ENCODE results near the gene XDH. TPM values are rescaled to one million over a fixed set of nuclear protein-coding genes. Genes with fewer than 3 reads are reported as not detected.

XDH gene
- under 1 TPM in 1 of 2 donors, not detected in 1; 0.08 TPM for total RNA-seq

DNA sequence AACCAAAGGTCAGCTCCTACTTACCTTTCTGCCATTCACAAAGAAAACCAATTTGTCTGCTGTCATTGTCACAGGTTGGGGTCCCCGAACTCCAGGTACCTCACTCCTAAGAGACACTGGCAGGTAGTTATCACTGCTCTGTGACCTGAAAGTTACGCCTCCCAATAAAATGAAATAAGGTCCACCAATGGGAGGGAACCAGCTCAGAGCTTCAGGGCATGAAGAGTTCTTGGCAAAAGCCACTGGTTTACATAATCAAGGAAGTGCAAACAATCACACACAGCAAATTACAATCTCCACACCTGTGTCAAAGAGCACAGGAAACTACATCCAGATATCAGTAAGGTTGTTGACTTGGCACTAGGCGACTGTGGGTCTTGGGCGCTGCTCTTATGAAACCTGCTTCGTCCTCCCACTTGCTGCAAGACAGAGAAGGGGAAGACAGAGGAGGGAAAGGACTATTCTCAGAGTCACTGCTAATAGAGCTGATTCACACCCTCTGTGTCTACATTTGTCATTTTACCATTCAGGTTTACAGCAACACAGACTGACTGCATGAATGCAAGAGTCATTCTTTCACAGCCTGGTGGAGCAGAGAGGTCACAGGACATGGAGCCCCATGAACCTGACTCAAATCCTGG is at the start of gene XDH:
Gene XDH (minus strand): TSS at position 142 of the 641 bp plus-strand sequence. CDS start 76 bp downstream, at position 66.
- ATAC-seq (no peak), DNase-seq (ENCODE audit: low spot score) (no peak)
- no peak within 1 kb of the TSS for H3K27ac Mint-ChIP-seq
- H3K4me3 Mint-ChIP-seq = no peak within 1 kb of the TSS
- peaks cover 0 to 5% of the 10 kb centered on the region in 2 donors for H3K4me1 Mint-ChIP-seq (ENCODE audit: low read depth in 2 of 2)
- H3K27me3 Mint-ChIP-seq = peaks cover 4 to 11% of the 10 kb centered on the region in 2 donors
- H3K36me3 Mint-ChIP-seq = peaks cover 8% of the 10 kb centered on the region
- H3K9me3 Mint-ChIP-seq = peaks cover 11% of the 10 kb centered on the region

DNA sequence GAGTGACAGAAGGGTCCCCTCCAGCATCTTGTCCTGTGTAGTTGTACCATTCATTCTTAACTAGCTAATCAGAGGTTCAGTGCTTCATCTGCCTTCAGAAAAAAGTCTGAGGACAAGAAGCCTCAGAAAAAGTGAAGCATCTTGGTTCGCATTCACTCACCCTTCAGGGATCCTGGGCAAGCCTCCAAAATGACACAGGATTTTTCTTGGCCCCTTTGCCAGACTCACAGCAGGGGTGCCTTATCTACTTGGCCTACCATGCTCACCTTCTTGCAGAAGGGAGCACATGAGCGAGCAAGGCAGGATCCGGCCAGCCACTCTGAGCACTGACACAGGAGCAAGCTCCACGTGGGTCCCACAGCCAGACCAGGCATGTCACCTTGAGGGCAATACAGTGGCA is 43.1 kb upstream of the XDH start:
- H3K27ac Mint-ChIP-seq = no peak overlapping the region
- no peak overlapping the region for H3K4me3 Mint-ChIP-seq
- peaks cover 22% of the 10 kb centered on the region for H3K9me3 Mint-ChIP-seq

DNA sequence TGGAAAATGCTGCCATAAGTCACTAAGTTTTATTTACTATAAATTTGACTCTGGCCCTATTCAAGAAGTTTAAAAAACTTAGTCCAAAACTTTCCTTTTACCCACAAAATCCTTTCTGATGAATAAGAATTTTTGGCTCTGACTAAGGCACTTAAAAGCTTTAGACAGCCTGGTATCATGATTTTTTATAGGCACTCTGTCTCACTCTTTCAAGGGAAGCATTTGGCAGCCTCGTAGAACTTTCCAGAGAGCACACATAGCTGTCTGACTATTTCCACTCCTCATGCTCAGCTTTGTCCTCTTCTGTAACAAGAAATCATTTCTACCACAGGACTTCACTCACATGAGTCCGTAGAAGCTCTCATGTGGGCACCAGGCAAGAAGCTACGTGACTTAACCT is 32.3 kb upstream of the XDH start:
- peaks cover 2 to 29% of the 10 kb centered on the region in 2 donors for H3K27me3 Mint-ChIP-seq
- H3K36me3 Mint-ChIP-seq = peaks cover 11% of the 10 kb centered on the region
- H3K4me3 Mint-ChIP-seq = no peak overlapping the region
- H3K9me3 Mint-ChIP-seq = peaks cover 17% of the 10 kb centered on the region
- H3K4me1 Mint-ChIP-seq (ENCODE audit: low read depth in 2 of 2) = no peaks in the 10 kb centered on the region
- ATAC-seq (no peak), DNase-seq (ENCODE audit: low spot score) (no peak)
- no peak overlapping the region for H3K27ac Mint-ChIP-seq

More for the DNA sequence above, 43.1 kb upstream of the XDH start:
- ATAC-seq (no peak), DNase-seq (ENCODE audit: low spot score) (no peak)
- Mint-ChIP-seq H3K36me3 (peaks cover 18% of the 10 kb centered on the region), H3K27me3 (peaks cover 3 to 30% of the 10 kb centered on the region in 2 donors), H3K4me1 (ENCODE audit: low read depth in 2 of 2) (no peaks in the 10 kb centered on the region)

DNA sequence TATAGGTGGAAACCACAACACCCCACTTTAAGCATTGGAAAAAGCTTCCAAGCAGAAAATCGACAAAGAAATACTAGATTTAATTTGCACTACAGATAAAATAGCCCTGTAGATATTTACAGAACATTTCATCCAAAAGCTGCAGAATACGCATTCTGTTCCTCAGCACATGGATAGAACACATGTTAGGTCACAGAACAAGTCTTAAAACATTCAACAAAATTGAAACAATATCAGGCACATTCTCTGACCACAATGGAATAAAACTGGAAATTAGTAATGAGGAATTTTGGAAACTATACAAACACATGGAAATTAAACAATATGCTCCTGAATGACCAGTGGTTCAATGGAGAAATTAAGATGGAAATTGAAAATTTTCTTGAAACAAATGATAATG is 27.8 kb upstream of the XDH start:
- Mint-ChIP-seq H3K27me3 (peaks cover 2 to 27% of the 10 kb centered on the region in 2 donors), H3K9me3 (peaks cover 10% of the 10 kb centered on the region), H3K4me1 (ENCODE audit: low read depth in 2 of 2) (no peaks in the 10 kb centered on the region), H3K4me3 (no peak overlapping the region), H3K36me3 (peaks cover 9% of the 10 kb centered on the region), H3K27ac (no peak overlapping the region)
- DNase-seq (ENCODE audit: low spot score) (no peak), ATAC-seq (no peak)

DNA sequence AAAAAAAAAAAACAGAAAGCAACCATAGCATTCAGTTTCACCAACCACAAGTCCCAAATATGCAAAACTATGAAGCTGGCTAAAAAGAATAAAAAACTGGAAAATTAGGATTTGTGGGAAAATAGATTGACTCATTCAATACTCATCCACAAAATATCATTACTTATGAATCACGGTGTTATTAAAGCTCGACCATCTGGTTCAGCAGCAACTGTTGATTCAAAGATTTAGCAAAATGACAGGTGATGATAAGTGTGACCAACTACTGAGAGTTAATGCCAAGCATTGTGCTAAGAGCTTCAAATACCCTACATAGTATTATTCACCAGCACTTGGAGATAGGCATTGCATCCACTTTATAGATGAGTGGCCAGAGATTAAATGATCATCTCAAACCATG is 26.2 kb upstream of the XDH start:
- Mint-ChIP-seq H3K4me3 (no peak overlapping the region), H3K27ac (no peak overlapping the region), H3K27me3 (peaks cover 2 to 27% of the 10 kb centered on the region in 2 donors), H3K4me1 (ENCODE audit: low read depth in 2 of 2) (no peaks in the 10 kb centered on the region), H3K36me3 (peaks cover 9% of the 10 kb centered on the region), H3K9me3 (peaks cover 10% of the 10 kb centered on the region)
- ATAC-seq (no peak), DNase-seq (ENCODE audit: low spot score) (no peak)

DNA sequence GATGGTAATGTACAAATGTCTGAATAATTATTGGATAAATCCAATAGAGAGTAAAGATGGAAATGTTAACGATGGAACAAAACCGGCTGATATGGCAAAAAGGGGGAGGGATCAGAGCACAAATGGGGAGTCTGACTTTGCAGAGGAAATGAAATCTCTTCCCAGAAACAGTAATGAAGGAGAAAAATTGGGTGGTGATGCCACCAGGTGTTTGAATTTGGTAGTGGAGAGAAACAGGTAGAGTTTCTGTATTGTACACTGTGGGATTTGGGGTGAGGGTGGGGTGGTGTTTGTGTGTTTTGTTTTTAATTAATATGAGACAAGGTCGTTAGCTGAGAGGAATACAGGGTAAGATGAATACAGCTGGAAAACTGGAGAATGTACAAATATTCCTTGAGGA is 20.4 kb upstream of the XDH start:
- no peak overlapping the region for H3K4me3 Mint-ChIP-seq
- H3K27ac Mint-ChIP-seq = no peak overlapping the region
- no peaks in the 10 kb centered on the region for H3K36me3 Mint-ChIP-seq
- no peaks in the 10 kb centered on the region for H3K9me3 Mint-ChIP-seq
- ATAC-seq = no peak
- H3K27me3 Mint-ChIP-seq = peaks cover 5 to 6% of the 10 kb centered on the region in 2 donors
- DNase-seq (ENCODE audit: low spot score) = no peak
- H3K4me1 Mint-ChIP-seq (ENCODE audit: low read depth in 2 of 2) = no peaks in the 10 kb centered on the region

DNA sequence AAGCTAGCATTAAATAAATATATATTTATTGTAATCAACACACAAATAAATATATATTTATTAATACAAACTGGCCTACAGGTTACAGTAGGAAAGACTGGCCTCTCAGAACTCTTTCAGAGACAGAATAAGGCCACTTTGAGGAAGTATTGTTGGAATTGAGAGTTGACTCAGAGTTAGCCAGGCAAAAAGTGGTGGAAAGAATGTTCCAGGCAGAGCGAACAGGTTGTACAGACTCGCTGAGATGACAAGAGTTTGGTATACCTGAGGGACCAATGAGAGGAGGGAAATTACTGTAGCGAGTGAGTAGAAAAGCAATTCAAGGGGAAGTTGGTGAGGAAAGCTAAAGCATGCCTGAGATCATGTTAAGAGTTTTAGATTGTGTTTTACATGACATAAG is 19.0 kb upstream of the XDH start:
- H3K4me1 Mint-ChIP-seq (ENCODE audit: low read depth in 2 of 2) = peaks cover 0 to 4% of the 10 kb centered on the region in 2 donors
- DNase-seq (ENCODE audit: low spot score) (no peak), ATAC-seq (no peak)
- H3K27ac Mint-ChIP-seq = no peak overlapping the region
- no peaks in the 10 kb centered on the region for H3K9me3 Mint-ChIP-seq
- H3K27me3 Mint-ChIP-seq = peaks cover 14 to 15% of the 10 kb centered on the region in 2 donors
- no peaks in the 10 kb centered on the region for H3K36me3 Mint-ChIP-seq
- no peak overlapping the region for H3K4me3 Mint-ChIP-seq

DNA sequence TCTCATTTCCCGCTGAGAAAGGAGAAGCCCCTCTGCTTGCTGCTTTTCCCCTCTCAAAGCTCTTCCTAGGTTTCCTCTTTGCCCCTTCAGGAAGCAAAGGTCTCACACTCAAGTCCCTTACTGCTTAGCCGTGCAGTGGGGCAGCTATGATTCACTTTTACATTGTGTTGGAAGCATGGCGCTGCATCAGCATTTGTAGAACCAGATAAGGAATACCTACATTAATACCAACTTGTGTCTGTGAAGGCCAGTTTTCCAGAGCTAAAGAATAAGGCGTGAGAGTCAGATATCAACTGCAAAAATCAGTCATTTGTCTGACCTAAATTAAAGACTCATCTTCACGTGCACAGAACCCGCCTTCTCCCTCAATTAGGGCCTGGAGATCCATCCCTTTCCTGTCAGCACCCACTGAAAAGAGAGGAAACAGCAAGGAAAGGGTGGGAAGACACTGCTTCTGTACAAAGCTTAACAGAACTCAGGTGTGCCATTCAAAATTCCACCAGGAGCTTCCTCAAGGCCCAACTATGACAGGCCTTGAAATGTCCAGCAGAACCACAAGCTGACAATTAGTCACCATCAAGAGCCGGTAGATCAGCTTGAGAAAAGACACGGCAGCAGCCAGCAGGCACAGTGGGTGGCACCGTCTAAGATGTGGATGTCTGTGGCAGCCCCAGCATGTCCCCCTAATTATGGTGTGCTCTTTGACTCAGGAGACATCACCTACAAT is 16.1 kb upstream of the XDH start:
- Mint-ChIP-seq H3K4me1 (ENCODE audit: low read depth in 2 of 2) (peaks cover 0 to 4% of the 10 kb centered on the region in 2 donors), H3K4me3 (no peak overlapping the region), H3K27ac (no peak overlapping the region), H3K27me3 (peaks cover 17 to 21% of the 10 kb centered on the region in 2 donors), H3K9me3 (peaks cover 3% of the 10 kb centered on the region), H3K36me3 (no peaks in the 10 kb centered on the region)
- no peak for ATAC-seq
- DNase-seq (ENCODE audit: low spot score) = no peak

DNA sequence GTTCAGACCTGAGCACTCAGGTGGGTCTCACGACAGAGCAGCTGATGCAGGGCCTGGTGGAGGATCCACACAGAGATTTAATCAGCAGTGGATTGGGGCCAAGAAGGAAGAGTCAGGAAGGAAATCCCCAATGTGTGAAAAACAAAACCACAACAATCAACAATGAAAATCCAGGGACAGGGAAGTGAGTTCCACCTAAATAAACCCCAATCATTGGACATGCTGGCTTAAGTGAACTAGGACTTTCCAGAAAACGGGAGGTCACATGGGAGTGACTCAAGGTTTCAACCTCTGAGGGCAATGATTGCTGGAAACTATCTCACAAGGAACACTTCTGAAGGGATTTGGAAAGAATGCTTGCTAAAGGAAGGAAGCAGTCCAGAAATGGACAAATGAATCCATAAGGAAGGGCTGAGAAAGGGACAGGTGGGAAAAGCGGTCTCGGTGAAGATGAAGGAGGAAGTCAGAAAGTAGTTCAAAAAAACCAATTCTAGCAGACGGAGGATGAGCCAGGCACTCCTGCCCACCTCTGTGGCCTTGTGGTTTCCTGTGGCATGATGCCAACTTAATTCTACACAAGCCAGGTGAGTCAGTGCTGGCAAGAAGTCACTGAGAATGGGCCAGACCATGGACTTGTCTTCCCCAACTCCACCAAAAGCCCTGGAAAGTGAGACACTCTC is 15.4 kb upstream of the XDH start:
- Mint-ChIP-seq H3K9me3 (peaks cover 3% of the 10 kb centered on the region), H3K27me3 (peaks cover 18 to 22% of the 10 kb centered on the region in 2 donors), H3K4me1 (ENCODE audit: low read depth in 2 of 2) (peaks cover 0 to 4% of the 10 kb centered on the region in 2 donors), H3K27ac (no peak overlapping the region), H3K36me3 (no peaks in the 10 kb centered on the region), H3K4me3 (no peak overlapping the region)
- DNase-seq (ENCODE audit: low spot score) (no peak), ATAC-seq (no peak)

DNA sequence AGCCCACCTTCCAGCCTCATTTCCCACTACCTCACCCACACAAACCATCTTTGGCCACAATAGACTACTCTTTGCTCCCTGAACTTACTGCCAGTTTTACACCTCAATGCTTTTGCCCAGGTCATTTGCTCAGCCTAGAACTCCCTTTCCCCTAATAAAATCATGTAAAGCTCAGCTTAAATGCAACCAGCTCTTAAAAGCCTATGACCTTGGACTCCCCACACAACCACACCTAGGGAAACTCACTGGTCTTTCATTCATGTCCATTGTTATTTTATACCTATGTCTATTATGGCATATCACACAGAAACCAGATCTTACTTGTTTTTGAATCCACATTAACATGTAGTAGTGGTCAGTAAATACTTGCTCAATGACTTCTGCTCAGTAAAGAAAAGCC is 14.5 kb upstream of the XDH start:
- peaks cover 3% of the 10 kb centered on the region for H3K9me3 Mint-ChIP-seq
- no peak overlapping the region for H3K4me3 Mint-ChIP-seq
- no peak for ATAC-seq

DNA sequence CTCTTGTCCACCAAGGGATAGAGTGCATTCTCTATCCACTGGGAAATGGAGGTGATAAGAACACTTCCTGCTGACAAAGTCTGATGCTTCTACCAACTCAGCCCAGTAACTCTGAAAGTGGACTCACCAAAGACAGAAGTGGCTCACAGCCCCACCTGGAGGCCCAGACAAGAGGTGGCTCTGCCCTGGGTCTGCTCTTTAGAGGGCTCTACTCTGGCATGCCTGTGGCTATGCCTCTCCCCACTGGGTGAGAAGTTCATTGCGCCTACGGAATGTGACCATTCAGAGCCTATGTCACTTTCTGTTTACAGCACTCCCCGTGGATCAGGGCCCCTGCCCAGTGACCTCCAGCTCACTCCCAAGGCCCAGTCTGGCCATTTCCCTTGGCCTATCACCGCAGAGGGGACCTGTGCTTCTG is 13.5 kb upstream of the XDH start:
- Mint-ChIP-seq H3K4me1 (ENCODE audit: low read depth in 2 of 2) (peaks cover 0 to 4% of the 10 kb centered on the region in 2 donors), H3K36me3 (no peaks in the 10 kb centered on the region), H3K9me3 (peaks cover 3% of the 10 kb centered on the region), H3K27me3 (peaks cover 18 to 33% of the 10 kb centered on the region in 2 donors), H3K4me3 (no peak overlapping the region), H3K27ac (no peak overlapping the region)
- no peak for ATAC-seq
- no peak for DNase-seq (ENCODE audit: low spot score)

More for the DNA sequence above, 14.5 kb upstream of the XDH start:
- Mint-ChIP-seq H3K4me1 (ENCODE audit: low read depth in 2 of 2) (peaks cover 0 to 4% of the 10 kb centered on the region in 2 donors), H3K27ac (no peak overlapping the region), H3K36me3 (no peaks in the 10 kb centered on the region), H3K27me3 (peaks cover 18 to 26% of the 10 kb centered on the region in 2 donors)
- no peak for DNase-seq (ENCODE audit: low spot score)

DNA sequence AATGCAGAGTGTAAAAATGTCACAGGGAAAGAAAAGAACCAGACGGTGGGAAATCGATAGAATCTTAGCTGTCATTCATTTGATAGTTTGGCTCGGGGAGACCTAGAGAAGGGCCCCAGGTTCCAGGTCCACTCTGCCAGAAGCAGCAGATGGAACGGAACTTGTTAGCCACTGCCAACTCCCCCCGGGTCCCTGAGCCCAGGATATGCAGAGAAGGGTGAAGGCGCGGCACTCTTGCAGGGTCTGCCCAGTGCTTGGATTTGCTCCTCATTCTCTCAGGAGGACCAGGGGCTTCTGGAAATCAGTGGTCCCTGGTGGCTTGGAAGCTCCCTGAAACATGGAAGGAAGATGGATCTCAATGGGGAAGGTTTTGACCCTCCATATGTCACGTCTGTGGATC is 11.6 kb upstream of the XDH start:
- DNase-seq (ENCODE audit: low spot score) = no peak
- Mint-ChIP-seq H3K27ac (no peak overlapping the region), H3K27me3 (peaks cover 14 to 33% of the 10 kb centered on the region in 2 donors), H3K4me3 (no peak overlapping the region), H3K4me1 (ENCODE audit: low read depth in 2 of 2) (peaks cover 0 to 4% of the 10 kb centered on the region in 2 donors), H3K36me3 (no peaks in the 10 kb centered on the region), H3K9me3 (peaks cover 3% of the 10 kb centered on the region)
- ATAC-seq = no peak

DNA sequence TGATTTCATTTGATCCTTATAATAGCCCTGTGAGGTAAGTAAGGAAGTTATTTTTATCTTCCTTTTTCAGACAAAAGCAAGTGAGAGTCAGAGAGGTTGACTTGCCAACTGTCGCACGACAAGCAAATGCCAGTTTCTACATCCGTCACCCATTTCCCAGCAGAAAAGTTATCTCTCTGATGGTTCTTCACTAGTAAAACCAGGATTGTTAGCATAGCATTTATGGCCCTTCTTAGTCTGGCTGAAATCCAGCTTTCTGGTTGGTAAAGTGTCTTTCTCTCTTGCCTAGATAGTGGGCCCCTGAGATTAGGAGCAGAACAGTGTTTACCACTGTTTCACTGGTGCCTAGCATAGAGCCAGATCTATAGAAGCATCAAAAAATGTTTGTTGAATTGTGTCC is 7.1 kb upstream of the XDH start:
- H3K27me3 Mint-ChIP-seq = peaks cover 3 to 24% of the 10 kb centered on the region in 2 donors
- H3K27ac Mint-ChIP-seq = no peak overlapping the region
- no peak overlapping the region for H3K4me3 Mint-ChIP-seq
- H3K36me3 Mint-ChIP-seq = peaks cover 8% of the 10 kb centered on the region
- ATAC-seq = no peak
- H3K4me1 Mint-ChIP-seq (ENCODE audit: low read depth in 2 of 2) = no peaks in the 10 kb centered on the region
- no peak for DNase-seq (ENCODE audit: low spot score)
- peaks cover 14% of the 10 kb centered on the region for H3K9me3 Mint-ChIP-seq

DNA sequence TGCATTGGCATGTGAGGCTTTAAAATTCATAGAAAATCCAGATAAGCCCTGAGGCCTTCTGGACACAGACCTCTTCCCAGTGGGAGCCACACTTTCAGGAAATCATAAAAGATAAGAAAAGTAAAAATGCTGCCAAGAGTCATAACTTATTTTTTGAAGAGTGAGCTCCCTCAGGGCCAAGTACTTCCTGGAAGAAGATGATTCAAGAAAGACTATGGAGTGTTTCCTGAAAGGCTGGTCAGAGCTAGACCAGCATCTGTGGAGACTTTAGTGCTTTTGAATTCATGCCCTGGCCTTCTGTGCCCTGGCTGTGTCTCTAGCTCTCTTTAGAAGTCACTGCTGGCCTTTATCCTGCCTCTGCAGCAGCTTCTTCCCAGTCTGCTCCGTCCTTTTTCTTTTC is 6.4 kb upstream of the XDH start:
- H3K27ac Mint-ChIP-seq = no peak overlapping the region
- peaks cover 0 to 5% of the 10 kb centered on the region in 2 donors for H3K4me1 Mint-ChIP-seq (ENCODE audit: low read depth in 2 of 2)
- no peak for DNase-seq (ENCODE audit: low spot score)
- H3K36me3 Mint-ChIP-seq = peaks cover 8% of the 10 kb centered on the region
- H3K27me3 Mint-ChIP-seq = peaks cover 3 to 21% of the 10 kb centered on the region in 2 donors
- ATAC-seq = no peak
- H3K9me3 Mint-ChIP-seq = peaks cover 14% of the 10 kb centered on the region
- no peak overlapping the region for H3K4me3 Mint-ChIP-seq

Data from natural killer cell treated with Interleukin-12 subunit alpha and Interleukin-12 subunit beta and Interleukin-15 and Interleukin-18, amount 100 ng/mL, for 72 hours (primary cell).